RWPE1 (cell line): ENCODE measurements around the gene AHCTF1.
"Not testable (repeated sequence)": the region's sequence is repeated elsewhere in the genome, so short reads cannot be mapped to it uniquely, and the experiment has no call there.

Experiments
- CTCF ChIA-PET: fragments of 350-600 bp; sonication (Branson Sonifier 250); formaldehyde crosslinking; extraction: SDS; loops from one replicate; lab custom pipeline; 2021; lab: Yijun Ruan, JAX
- POLR2A ChIA-PET: fragments of 400-600 bp; formaldehyde crosslinking; extraction: SDS; loops from one replicate; lab custom pipeline; 2020; ENCODE audit warnings: antibody characterized with exemption; ENCODE audit not compliant: low non-redundant PET; lab: Yijun Ruan, JAX
- DNase-seq: peaks from one replicate; pipeline ENCODE4 v3.0.0; 2012; ENCODE audit warnings: low spot score
- H3K27ac ChIP-seq: fragments of 450-650 bp; 2 replicates; pipeline ENCODE4 v1.5.1; 2017
- TF ChIP-seq, protein P1 (sequence below): fragments of 450-650 bp; conservative IDR thresholded peaks from 2 replicates; pipeline ENCODE4 v1.5.1; 2017; ENCODE audit warnings: low read depth, mild to moderate bottlenecking

Gene AHCTF1

DNA sequence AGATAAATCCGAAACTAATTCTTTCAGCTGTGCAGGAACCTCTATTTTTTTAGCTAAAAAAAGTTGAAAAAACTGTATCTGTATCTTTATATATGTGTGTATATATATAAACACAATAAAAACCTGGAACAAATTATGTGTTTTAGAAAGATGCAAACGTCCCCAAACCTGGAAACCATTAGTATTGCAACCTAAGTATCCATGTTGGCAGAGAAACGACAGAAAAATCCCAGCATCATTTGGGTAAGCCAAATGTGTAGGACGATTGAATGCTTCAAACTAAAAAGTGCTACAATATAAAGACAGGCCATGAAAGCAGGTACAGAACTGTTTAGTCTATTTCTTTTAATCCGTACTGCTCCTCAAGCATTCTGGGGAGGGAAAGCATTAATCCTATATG, 87.9 kb downstream of the AHCTF1 start:
- DNase-seq, result no peak
- CTCF ChIA-PET, result interaction anchor here (0.6 kb wide), 1 partner anchor 78 kb away, joined by 3 read pairs; no protein-coding TSS in a partner anchor
- TF ChIP-seq, protein P1, sequence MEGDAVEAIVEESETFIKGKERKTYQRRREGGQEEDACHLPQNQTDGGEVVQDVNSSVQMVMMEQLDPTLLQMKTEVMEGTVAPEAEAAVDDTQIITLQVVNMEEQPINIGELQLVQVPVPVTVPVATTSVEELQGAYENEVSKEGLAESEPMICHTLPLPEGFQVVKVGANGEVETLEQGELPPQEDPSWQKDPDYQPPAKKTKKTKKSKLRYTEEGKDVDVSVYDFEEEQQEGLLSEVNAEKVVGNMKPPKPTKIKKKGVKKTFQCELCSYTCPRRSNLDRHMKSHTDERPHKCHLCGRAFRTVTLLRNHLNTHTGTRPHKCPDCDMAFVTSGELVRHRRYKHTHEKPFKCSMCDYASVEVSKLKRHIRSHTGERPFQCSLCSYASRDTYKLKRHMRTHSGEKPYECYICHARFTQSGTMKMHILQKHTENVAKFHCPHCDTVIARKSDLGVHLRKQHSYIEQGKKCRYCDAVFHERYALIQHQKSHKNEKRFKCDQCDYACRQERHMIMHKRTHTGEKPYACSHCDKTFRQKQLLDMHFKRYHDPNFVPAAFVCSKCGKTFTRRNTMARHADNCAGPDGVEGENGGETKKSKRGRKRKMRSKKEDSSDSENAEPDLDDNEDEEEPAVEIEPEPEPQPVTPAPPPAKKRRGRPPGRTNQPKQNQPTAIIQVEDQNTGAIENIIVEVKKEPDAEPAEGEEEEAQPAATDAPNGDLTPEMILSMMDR, result no peak
- H3K27ac ChIP-seq, result no peak overlapping the region
- POLR2A ChIA-PET, result no interaction called here

DNA sequence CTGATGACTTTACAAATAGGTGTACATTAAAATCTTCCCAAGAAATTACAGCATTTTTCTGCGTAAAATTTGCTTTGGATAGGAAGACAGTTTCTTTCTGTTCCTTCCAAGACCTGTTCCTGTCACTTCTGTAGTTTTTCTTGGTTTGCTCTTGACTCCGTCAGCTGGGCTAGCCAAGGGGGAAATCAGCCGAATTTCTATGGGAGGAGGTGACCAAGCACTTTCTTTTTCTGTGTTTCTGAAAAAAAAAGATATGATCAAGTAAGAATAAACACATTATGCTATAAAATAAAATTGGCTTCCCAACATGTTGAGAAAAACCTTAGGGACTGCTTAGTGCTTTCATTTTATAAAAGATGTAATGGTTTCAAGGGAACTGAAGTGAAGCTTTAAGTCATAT, 91.0 kb downstream of the AHCTF1 start:
- H3K27ac ChIP-seq, DNase-seq, CTCF ChIA-PET, POLR2A ChIA-PET: not testable (repeated sequence)

DNA sequence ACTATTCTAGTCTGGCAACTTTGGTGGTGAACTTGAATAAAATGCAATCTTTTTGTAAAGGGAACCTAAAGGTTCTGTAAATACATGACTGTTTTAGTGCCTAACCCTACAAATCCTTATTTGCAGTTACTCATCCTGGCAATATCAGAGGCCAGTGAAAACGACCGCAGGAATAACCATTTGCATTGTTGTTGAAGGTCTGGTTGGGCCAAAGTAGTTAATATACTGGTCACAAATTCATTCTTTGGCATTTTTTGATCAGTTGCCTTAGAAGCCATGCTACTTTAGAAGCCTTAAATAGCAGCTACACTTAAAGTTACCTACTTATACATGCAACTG, 93.7 kb downstream of the AHCTF1 start:
- POLR2A ChIA-PET, result no interaction called here
- TF ChIP-seq, protein P1, result no peak
- CTCF ChIA-PET, result interaction anchor here (0.6 kb wide), 1 partner anchor 543 kb away, joined by 3 read pairs; no protein-coding TSS in a partner anchor
- DNase-seq, result no peak
- no peak overlapping the region for H3K27ac ChIP-seq

DNA sequence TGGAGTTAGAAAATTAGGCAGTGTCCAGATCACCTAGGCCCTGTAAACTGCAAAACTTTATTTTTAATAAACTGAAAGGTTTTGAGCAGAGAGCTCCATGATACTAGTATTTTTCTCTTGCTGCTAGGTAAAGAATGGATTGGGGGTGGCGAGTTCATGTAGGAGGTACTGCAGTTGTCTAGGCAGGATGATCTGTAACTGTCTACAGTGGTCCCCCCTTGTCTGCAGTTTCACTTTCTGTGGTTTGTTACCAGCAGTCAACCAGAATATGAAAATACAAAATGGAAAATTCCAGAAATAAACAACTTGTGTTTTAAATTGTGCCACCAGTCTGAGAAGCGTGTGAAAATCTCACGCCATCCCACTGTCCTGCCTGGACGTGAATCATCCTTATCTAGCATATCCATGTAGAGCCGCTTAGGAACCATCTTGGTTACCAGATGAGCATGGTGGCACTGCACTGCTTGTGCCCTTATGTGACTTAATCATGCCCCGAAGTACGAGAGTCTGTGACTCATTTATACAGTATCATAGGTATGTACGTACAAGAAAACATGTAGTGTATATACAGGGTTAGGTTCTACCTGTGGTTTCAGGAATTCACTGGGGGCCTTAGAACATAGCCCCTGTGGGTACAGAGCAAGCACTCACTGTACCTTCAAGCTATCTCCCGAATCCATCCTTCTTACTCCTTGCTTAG, 94.2 kb downstream of the AHCTF1 start:
- CTCF ChIA-PET, result interaction anchor here (0.6 kb wide), 1 partner anchor 544 kb away, joined by 3 read pairs; no protein-coding TSS in a partner anchor
- H3K27ac ChIP-seq, result no peak overlapping the region
- POLR2A ChIA-PET, result no interaction called here
- TF ChIP-seq, protein P1, result no peak
- peak; percentile 20 for DNase-seq

DNA sequence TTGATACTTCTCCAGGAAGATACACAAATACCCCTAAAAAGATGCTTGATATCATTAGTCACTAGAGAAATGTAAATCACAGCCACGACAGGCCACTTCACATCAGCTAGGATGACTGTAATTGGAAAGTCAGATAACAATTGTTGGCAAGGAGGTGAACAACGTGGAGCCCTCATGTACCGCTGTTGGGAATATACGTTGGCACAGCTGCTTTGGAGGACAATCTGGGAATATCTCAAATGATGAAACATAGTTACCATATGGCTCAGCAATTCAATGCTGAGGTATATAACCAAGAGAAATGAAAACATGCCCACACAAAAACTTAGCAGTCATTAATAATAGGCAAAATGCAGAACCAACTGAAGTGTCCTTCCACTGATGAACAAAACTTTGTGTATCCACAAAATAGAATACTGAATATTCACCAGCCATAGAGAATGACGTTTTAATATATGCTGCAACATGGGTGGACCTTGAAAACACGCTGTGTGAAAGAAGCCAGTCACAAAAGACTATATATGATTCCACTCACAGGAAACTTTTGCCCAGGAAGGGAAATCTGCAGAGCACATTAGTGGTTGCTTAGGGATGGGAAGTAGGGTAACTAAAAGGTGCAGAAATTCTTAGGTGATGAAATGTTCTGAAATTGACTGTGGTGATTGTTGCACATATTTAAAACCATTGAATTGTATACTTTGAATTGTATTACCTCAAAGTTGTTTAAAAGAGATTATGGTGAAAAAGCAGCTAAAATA, 95.4 kb downstream of the AHCTF1 start:
- no peak for DNase-seq
- CTCF ChIA-PET, result interaction anchor here (0.6 kb wide), 1 partner anchor 1782 kb away, joined by 4 read pairs; no protein-coding TSS in a partner anchor
- POLR2A ChIA-PET, result no interaction called here
- TF ChIP-seq, protein P1, result no peak
- no peak overlapping the region for H3K27ac ChIP-seq

DNA sequence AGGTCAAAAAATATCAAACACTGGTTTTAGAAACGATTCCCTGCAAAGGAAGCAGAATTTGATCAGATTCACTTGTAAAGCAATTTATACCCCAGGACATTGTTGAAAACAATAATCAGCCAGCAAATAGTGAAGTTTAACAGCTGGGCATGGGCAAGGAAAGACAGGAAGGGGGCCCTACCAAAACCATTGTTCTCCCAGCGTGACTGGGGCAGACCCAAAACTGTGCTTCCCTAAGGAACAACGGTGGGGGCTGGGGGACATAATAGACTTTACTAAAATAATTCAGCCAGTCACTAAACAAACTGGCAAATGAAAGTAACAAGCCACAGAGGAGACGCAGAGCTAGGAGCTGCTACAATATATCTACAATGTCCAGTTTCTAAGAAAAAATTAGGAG, 100.2 kb downstream of the AHCTF1 start:
- TF ChIP-seq, protein P1, result no peak
- H3K27ac ChIP-seq, result no peak overlapping the region
- ChIA-PET POLR2A (no interaction called here), CTCF (interaction anchor here (0.6 kb wide), 1 partner anchor 315 kb away, joined by 6 read pairs; no protein-coding TSS in a partner anchor)
- no peak for DNase-seq
